ENCODE data around the gene PODNL1. TPM values are rescaled to one million over a fixed set of nuclear protein-coding genes. Genes with fewer than 3 reads are reported as not detected.

Gene PODNL1
- total and polyA plus RNA-seq, 2 of the 8 experiments (the other 6 are each of a cell fraction or from before 2014, with no cell fraction given) = 1.0 to 1.5 TPM

DNA sequence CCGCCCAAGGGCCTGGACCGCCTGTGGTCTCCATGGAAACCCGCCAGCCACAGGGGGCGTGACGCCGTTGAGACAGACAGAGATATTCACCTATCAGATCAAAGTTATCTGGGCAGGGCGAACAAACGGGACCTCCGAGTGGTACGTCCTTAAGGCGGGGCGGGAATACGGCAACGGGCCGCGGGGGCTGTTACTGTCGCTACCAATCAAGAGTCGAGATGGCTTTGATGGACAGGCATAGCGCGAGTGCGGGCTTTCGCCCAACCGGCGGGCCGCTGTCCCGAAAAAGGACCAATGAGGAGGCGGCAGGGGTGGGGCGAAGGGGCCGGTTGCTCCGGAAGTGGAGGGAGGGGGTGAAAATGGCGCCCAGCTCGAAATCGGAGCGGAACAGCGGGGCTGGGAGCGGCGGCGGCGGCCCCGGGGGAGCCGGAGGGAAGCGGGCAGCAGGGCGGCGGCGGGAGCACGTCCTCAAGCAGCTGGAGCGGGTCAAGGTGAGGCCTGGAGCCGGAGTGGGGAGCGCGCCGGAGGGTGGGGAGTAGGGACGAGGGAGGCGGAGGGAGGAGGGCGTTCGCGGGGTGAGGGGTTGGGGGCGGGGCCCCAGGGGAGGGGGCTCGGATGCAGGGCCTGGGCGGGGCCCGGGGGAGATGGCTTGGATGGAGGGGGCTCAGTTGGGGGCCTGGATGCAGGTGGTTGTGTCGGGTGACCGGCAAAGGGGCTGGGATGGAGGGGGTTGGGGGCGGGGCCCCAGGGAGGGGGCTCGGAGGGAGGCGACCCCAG is 14.1 kb upstream of the PODNL1 start, which contains the start of gene DCAF15 (continued):
- TF ChIP-seq SIN3A (conservative IDR thresholded peaks at IDR 0.05 in 1 of 2, IDR thresholded peaks at IDR 0.05 in 1 of 2; ENCODE audit: low read depth in 1 of 2, low read length in 2 of 2) (0 out of 4 replicates have a peak, but pooled peaks of 1 of the 2 experiments have one; percentile 47), BRCA1 (IDR thresholded peaks at IDR 0.05; ENCODE audit: low read depth, low read length) (no peak), JUN (IDR thresholded peaks at IDR 0.05; ENCODE audit: low read depth, low read length) (no peak), CHD1 (IDR thresholded peaks at IDR 0.05; ENCODE audit: low read depth, low read length) (no peak), KDM5A (IDR thresholded peaks at IDR 0.05; ENCODE audit: low read length) (peak; percentile 68), CTBP2 (IDR thresholded peaks at IDR 0.05; ENCODE audit: borderline replicate concordance, insufficient read depth, insufficient read length, low read length) (no peak), TEAD4 (IDR thresholded peaks at IDR 0.05; ENCODE audit: low read depth, low read length) (no peak), SP2 (IDR thresholded peaks at IDR 0.05; ENCODE audit: low read length) (peak; percentile 89), PHF8 (conservative IDR thresholded peaks at IDR 0.05; ENCODE audit: low read depth, low read length) (peak; percentile 98), SIX5 (IDR thresholded peaks at IDR 0.05; ENCODE audit: low read depth, low read length) (no peak), CREB1 (IDR thresholded peaks at IDR 0.05) (peak; percentile 92), BACH1 (IDR thresholded peaks at IDR 0.05; ENCODE audit: low read length) (no peak), SP1 (IDR thresholded peaks at IDR 0.05; ENCODE audit: low read depth, low read length) (peak; percentile 97), KDM1A (IDR thresholded peaks at IDR 0.05; ENCODE audit: borderline replicate concordance, low read length) (no peak)

Data from H1 (cell line).